DND-41 (cell line): ENCODE measurements around the gene KCNG1.

Source experiments
- ATAC-seq: fragments of 200-7000 bp; cut with Tn5 transposase; 3 replicates; pipeline ENCODE4 v1.9.1; 2021; ENCODE audit warnings: low read depth; ENCODE audit not compliant: insufficient read depth
- DNase-seq: peaks from one replicate; pipeline ENCODE4 v3.0.0-alpha.2; 2020
- H2AFZ ChIP-seq: 2 replicates; pipeline ENCODE4 v1.6.0; 2012; ENCODE audit warnings: low read depth, low read length
- H3K27ac ChIP-seq: 2 replicates; pipeline ENCODE4 v1.5.1; 2012; ENCODE audit warnings: low read length, inconsistent platforms
- H3K27me3 ChIP-seq: fragments of 200-600 bp; sonication (generic); 2 replicates; pipeline ENCODE4 v1.6.0; 2012; ENCODE audit warnings: low read length, mild to moderate bottlenecking, inconsistent platforms; ENCODE audit not compliant: insufficient read depth, poor library complexity
- H3K36me3 ChIP-seq: 2 replicates; pipeline ENCODE4 v1.5.1; 2012; ENCODE audit warnings: low read length, inconsistent platforms; ENCODE audit not compliant: insufficient read depth
- H3K4me1 ChIP-seq: 2 replicates; pipeline ENCODE4 v1.5.1; 2012; ENCODE audit warnings: mild to moderate bottlenecking, low read length; ENCODE audit not compliant: insufficient read depth
- H3K4me2 ChIP-seq: 2 replicates; pipeline ENCODE4 v1.6.0; 2012; ENCODE audit warnings: mild to moderate bottlenecking, moderate library complexity, low read length, inconsistent platforms; ENCODE audit not compliant: insufficient read depth
- H3K4me3 ChIP-seq, 2 experiments: fragments of 200-600 bp in 1 of 2; shearing (Covaris generic) in 1 of 2; 2 replicates each; pipeline ENCODE4 v1.5.1; 2012 to 2016; ENCODE audit warnings: inconsistent platforms in 2 of 2, low read length in 2 of 2, mild to moderate bottlenecking in 2 of 2, low read depth in 1 of 2, moderate library complexity in 1 of 2
- H3K79me2 ChIP-seq: 2 replicates; pipeline ENCODE4 v1.6.0; 2012; ENCODE audit warnings: low read length, inconsistent platforms; ENCODE audit not compliant: insufficient read depth
- H3K9ac ChIP-seq: 2 replicates; pipeline ENCODE4 v1.6.0; 2012; ENCODE audit warnings: low read depth, mild to moderate bottlenecking, inconsistent platforms, low read length, moderate library complexity
- H3K9me3 ChIP-seq: 2 replicates; pipeline ENCODE4 v1.5.1; 2012; ENCODE audit warnings: low read length, moderate library complexity, mild to moderate bottlenecking, inconsistent platforms; ENCODE audit not compliant: insufficient read depth, severe bottlenecking
- H4K20me1 ChIP-seq: 2 replicates; pipeline ENCODE4 v1.6.0; 2012; ENCODE audit warnings: low read length; ENCODE audit not compliant: insufficient read depth
- EZH2 ChIP-seq: IDR thresholded peaks from 3 replicates; pipeline ENCODE4 v1.6.1; 2012; ENCODE audit warnings: borderline replicate concordance, low read depth, mild to moderate bottlenecking, moderate library complexity, low read length, inconsistent platforms; ENCODE audit not compliant: severe bottlenecking
- TF ChIP-seq, protein P1 (sequence below): IDR thresholded peaks from 2 replicates; pipeline ENCODE4 v1.5.1; 2012; ENCODE audit warnings: borderline replicate concordance, low read length, moderate library complexity, mild to moderate bottlenecking; ENCODE audit not compliant: poor library complexity, severe bottlenecking; ENCODE audit errors: extremely low read depth

Gene KCNG1

DNA sequence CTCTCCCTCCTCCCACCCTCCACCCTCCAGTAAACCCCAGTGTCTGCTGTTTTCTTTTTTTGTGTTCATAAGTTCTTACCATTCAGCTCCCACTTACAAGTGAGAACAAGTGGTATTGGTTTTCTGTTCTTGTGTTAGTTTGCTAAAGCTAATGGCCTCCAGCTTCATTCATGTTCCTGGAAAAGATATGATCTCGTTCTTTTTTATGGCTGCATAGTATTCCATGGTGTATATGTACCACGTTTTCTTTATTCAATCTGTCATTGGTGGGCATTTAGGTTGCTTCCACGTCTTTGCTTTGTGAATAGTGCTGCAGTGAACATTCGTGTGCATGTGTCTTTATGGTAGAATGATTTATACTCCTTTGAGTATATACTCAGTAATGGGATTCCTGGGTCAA lies 42.7 kb upstream of the KCNG1 start:
- no peaks in the 10 kb centered on the region for H3K36me3 ChIP-seq
- TF ChIP-seq EZH2: no peak
- TF ChIP-seq, protein P1, sequence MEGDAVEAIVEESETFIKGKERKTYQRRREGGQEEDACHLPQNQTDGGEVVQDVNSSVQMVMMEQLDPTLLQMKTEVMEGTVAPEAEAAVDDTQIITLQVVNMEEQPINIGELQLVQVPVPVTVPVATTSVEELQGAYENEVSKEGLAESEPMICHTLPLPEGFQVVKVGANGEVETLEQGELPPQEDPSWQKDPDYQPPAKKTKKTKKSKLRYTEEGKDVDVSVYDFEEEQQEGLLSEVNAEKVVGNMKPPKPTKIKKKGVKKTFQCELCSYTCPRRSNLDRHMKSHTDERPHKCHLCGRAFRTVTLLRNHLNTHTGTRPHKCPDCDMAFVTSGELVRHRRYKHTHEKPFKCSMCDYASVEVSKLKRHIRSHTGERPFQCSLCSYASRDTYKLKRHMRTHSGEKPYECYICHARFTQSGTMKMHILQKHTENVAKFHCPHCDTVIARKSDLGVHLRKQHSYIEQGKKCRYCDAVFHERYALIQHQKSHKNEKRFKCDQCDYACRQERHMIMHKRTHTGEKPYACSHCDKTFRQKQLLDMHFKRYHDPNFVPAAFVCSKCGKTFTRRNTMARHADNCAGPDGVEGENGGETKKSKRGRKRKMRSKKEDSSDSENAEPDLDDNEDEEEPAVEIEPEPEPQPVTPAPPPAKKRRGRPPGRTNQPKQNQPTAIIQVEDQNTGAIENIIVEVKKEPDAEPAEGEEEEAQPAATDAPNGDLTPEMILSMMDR: no peak
- H3K9ac ChIP-seq: no peak overlapping the region
- no peaks in the 10 kb centered on the region for H4K20me1 ChIP-seq
- H3K9me3 ChIP-seq: no peaks in the 10 kb centered on the region
- no peak overlapping the region for H3K4me3 ChIP-seq
- H2AFZ ChIP-seq: no peak overlapping the region
- no peak overlapping the region for H3K27ac ChIP-seq
- H3K27me3 ChIP-seq: peaks cover 4% of the 10 kb centered on the region
- DNase-seq: no peak
- no peak overlapping the region for H3K4me2 ChIP-seq
- ATAC-seq: no peak
- H3K4me1 ChIP-seq: no peaks in the 10 kb centered on the region
- no peaks in the 10 kb centered on the region for H3K79me2 ChIP-seq

GRCh38 chr20:51064137-51064536 lies 41.2 kb upstream of the KCNG1 start:
- Histone ChIP-seq H2AFZ (no peak overlapping the region), H3K4me2 (no peak overlapping the region), H3K4me1 (no peaks in the 10 kb centered on the region), H3K36me3 (no peaks in the 10 kb centered on the region), H4K20me1 (no peaks in the 10 kb centered on the region; the same call in none of the 2 replicates), H3K79me2 (no peaks in the 10 kb centered on the region), H3K27me3 (peaks cover 3% of the 10 kb centered on the region), H3K27ac (no peak overlapping the region), H3K9me3 (no peaks in the 10 kb centered on the region), H3K9ac (no peak overlapping the region), H3K4me3 (no peak overlapping the region)
- no peak for ATAC-seq
- no peak for TF ChIP-seq EZH2
- no peak for DNase-seq

DNA sequence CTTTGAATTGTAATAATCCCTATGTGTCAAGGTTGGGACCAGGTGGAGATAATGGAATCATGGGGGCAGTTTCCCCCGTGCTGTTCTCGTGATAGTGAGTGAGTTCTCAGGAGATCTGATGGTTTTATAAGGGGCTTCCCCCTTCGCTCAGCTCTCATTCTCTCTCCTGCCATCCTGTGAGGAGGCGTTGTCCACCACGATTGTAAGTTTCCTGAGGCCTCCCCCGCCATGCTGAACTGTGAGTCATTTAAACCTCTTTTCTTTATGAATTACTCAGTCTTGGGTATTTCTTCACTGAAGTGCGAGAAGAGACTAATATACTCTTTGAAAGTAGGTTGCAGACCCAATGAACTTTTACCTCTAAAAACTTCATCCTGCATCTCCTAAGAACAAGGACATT lies 39.2 kb upstream of the KCNG1 start:
- Histone ChIP-seq H3K4me3 (no peak overlapping the region), H3K27ac (no peak overlapping the region), H3K27me3 (peaks cover 3% of the 10 kb centered on the region), H3K9me3 (no peaks in the 10 kb centered on the region), H3K4me1 (no peaks in the 10 kb centered on the region), H3K79me2 (no peaks in the 10 kb centered on the region), H2AFZ (no peak overlapping the region), H3K9ac (no peak overlapping the region), H3K36me3 (no peaks in the 10 kb centered on the region), H3K4me2 (no peak overlapping the region), H4K20me1 (no peaks in the 10 kb centered on the region; the same call in none of the 2 replicates)
- no peak for TF ChIP-seq EZH2
- TF ChIP-seq, protein P1: no peak
- ATAC-seq (no peak), DNase-seq (no peak)

GRCh38 chr20:51061418-51062045 lies 38.6 kb upstream of the KCNG1 start:
- Histone ChIP-seq H3K79me2 (no peaks in the 10 kb centered on the region), H3K4me3 (no peak overlapping the region), H4K20me1 (no peaks in the 10 kb centered on the region; the same call in none of the 2 replicates), H3K27ac (no peak overlapping the region), H3K27me3 (no peaks in the 10 kb centered on the region), H3K9ac (no peak overlapping the region), H3K9me3 (no peaks in the 10 kb centered on the region), H3K4me1 (no peaks in the 10 kb centered on the region), H2AFZ (no peak overlapping the region), H3K4me2 (no peak overlapping the region), H3K36me3 (no peaks in the 10 kb centered on the region)
- ATAC-seq (no peak), DNase-seq (no peak)
- TF ChIP-seq, protein P1: no peak
- no peak for TF ChIP-seq EZH2
